ENCODE measurements around the gene AMBN. TPM values are rescaled to one million over a fixed set of nuclear protein-coding genes. Genes with fewer than 3 reads are reported as not detected.

The AMBN gene
- total RNA-seq, 4 donors from 2014 or later, result 0.68 TPM; not detected in 3

DNA sequence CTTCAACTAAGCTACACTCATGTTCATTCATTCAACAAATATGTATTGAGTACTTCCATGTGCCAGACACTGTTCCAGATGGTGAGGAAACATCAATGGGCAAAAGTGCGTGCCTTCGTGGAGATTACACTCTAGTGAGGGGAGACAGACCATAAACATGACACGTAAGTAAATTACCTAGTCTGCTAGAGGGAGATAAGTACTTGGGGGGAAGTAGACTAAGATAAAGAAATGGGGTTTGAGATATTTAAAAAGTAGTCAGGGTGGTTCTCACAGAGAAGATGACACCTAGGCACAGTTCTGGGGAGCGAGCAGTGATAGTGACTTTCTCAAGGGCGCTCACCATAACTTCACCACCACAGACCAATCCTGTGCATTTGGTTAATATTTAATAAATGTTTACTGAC, 62.6 kb downstream of the AMBN start:
- H3K4me3 ChIP-seq (ENCODE audit: low read depth, poor library complexity, severe bottlenecking), result no peak overlapping the region
- WGBS, 2 donors, result 67 to 71% methylated on average over 5 of the region's 5 CpGs
- intact Hi-C loops (cut with DNase I; ENCODE audit: low total_unique reads), result no loop called here
- TF ChIP-seq POLR2A (IDR thresholded peaks at IDR 0.05) (no peak), CTCF (IDR thresholded peaks at IDR 0.05) (no peak)
- no peak for DNase-seq (ENCODE audit: low spot score in 2 of 2)

Other genes with a start within 250 kb of the AMBN start
- not detected for gene SMR3A, start 231.5 kb upstream of the AMBN start, total RNA-seq
- gene SMR3B, start 209.1 kb upstream of the AMBN start, total RNA-seq, result not detected
- gene OPRPN, start 194.3 kb upstream of the AMBN start, total RNA-seq, result 1 to 10 TPM in 1 of 4 donors, not detected in 3; 1.4 TPM
- 1 to 10 TPM in 2 of 4 donors, under 1 TPM in 2; 0.21 to 7.3 (median 1.7) TPM for gene MUC7, start 120.1 kb upstream of the AMBN start, total RNA-seq
- gene AMTN, start 73.7 kb upstream of the AMBN start, total RNA-seq, result 1 to 10 TPM in 2 of 4 donors, under 1 TPM in 1, not detected in 1; 0.26 to 1.9 (median 1.3) TPM
- gene ENAM, start 36.5 kb downstream of the AMBN start, total RNA-seq, result under 1 TPM in 1 of 4 donors, not detected in 3; 0.06 TPM
- 1 to 10 TPM; 1.7 to 5.9 (median 2.4) TPM for gene JCHAIN, start 74.3 kb downstream of the AMBN start, total RNA-seq
- gene UTP3, start 96.3 kb downstream of the AMBN start, total RNA-seq, result 10 to 100 TPM; 12.6 to 32.8 (median 17.6) TPM
- gene RUFY3, start 129.7 kb downstream of the AMBN start, total RNA-seq, result 10 to 100 TPM; 54.2 to 88.9 (median 65.7) TPM
- 10 to 100 TPM; 38.6 to 56.9 (median 55.4) TPM for gene GRSF1, start 247.6 kb downstream of the AMBN start, total RNA-seq